SK-N-SH (cell line): Measurements from ENCODE around the gene ATP8B1. TPM values are rescaled to one million over a fixed set of nuclear protein-coding genes. Genes with fewer than 3 reads are reported as not detected.

Experiments
- CTCF ChIA-PET: fragments of 300-600, 350-600 bp; formaldehyde crosslinking; extraction: SDS; loops from one replicate; lab custom pipeline; 2021; lab: Yijun Ruan, JAX
- POLR2A ChIA-PET: fragments of 350-600 bp; sonication (Branson Sonifier 250); formaldehyde crosslinking; extraction: SDS; loops from one replicate; lab custom pipeline; 2020; ENCODE audit warnings: antibody characterized with exemption, inconsistent platforms; lab: Yijun Ruan, JAX
- DNase-seq: peaks from one replicate; pipeline ENCODE4 v3.0.0; 2012
- H2AFZ ChIP-seq: fragments of 200-600 bp; sonication (generic); 2 replicates; pipeline ENCODE4 v1.8.1; 2016; ENCODE audit warnings: antibody characterized with exemption, mild to moderate bottlenecking, low read depth
- H3F3A ChIP-seq: fragments of 200-600 bp; sonication (generic); replicated peaks from 2 replicates; pipeline ENCODE3; 2016; ENCODE audit warnings: antibody characterized with exemption, mild to moderate bottlenecking; ENCODE audit not compliant: insufficient read depth
- H3K27ac ChIP-seq, 2 experiments: fragments of 200-500 bp in 1 of 2; fragments of 200-600 bp in 1 of 2; sonication (Bioruptor generic) in 1 of 2; sonication (generic), shearing (Covaris generic) in 1 of 2; 2 replicates each; pipeline versions ENCODE4 v1.5.1 to v1.6.1; 2014 to 2016; ENCODE audit warnings: low read depth in 2 of 2, inconsistent platforms in 1 of 2, low read length in 1 of 2, mild to moderate bottlenecking in 1 of 2, mixed read lengths in 1 of 2
- H3K27me3 ChIP-seq: fragments of 200-600 bp; sonication (generic), shearing (Covaris generic); 2 replicates; pipeline ENCODE4 v1.6.1; 2016; ENCODE audit warnings: mixed run types; ENCODE audit not compliant: insufficient read depth
- H3K36me3 ChIP-seq, 2 experiments: fragments of 200-500 bp in 1 of 2; fragments of 200-600 bp in 1 of 2; sonication (Bioruptor generic) in 1 of 2; sonication (generic) in 1 of 2; replicated peaks in 1 of 2; 2 replicates each; pipeline versions ENCODE3 to v1.5.1; 2014 to 2016; ENCODE audit warnings: low read length in 1 of 2, mild to moderate bottlenecking in 1 of 2; ENCODE audit not compliant: insufficient read depth in 2 of 2, control insufficient read depth in 1 of 2
- H3K4me1 ChIP-seq, 2 experiments: fragments of 200-500 bp in 1 of 2; fragments of 200-600 bp in 1 of 2; sonication (Bioruptor generic) in 1 of 2; sonication (generic), shearing (Covaris generic) in 1 of 2; 2 replicates each; pipeline versions ENCODE4 v1.5.1 to v1.6.1; 2014 to 2016; ENCODE audit warnings: low read depth in 1 of 2, low read length in 1 of 2, mixed run types in 1 of 2; ENCODE audit not compliant: insufficient read depth in 2 of 2, control insufficient read depth in 1 of 2
- H3K4me2 ChIP-seq: fragments of 200-600 bp; sonication (generic), shearing (Covaris generic); 2 replicates; pipeline ENCODE4 v1.6.1; 2017; ENCODE audit warnings: mixed run types
- H3K4me3 ChIP-seq, 2 experiments: fragments of 200-500 bp in 1 of 2; fragments of 200-600 bp in 1 of 2; sonication (Bioruptor generic) in 1 of 2; sonication (generic), shearing (Covaris generic) in 1 of 2; 2 replicates each; pipeline versions ENCODE4 v1.5.1 to v1.8.1; 2014 to 2016; ENCODE audit warnings: low read depth in 2 of 2, inconsistent platforms in 1 of 2, low read length in 1 of 2, mild to moderate bottlenecking in 1 of 2, mixed read lengths in 1 of 2, moderate library complexity in 1 of 2
- H3K79me2 ChIP-seq: fragments of 200-600 bp; sonication (generic); 2 replicates; pipeline ENCODE4 v1.8.1; 2017; ENCODE audit warnings: mild to moderate bottlenecking; ENCODE audit not compliant: insufficient read depth
- H3K9ac ChIP-seq: fragments of 200-600 bp; sonication (generic); 2 replicates; pipeline ENCODE4 v1.6.1; 2017; ENCODE audit warnings: mixed run types
- H3K9me2 ChIP-seq: fragments of 200-600 bp; sonication (generic); 2 replicates; pipeline ENCODE4 v1.6.1; 2017; ENCODE audit warnings: mixed run types
- H3K9me3 ChIP-seq: fragments of 200-600 bp; sonication (generic); 2 replicates; pipeline ENCODE4 v1.6.1; 2017; ENCODE audit warnings: mixed run types, mild to moderate bottlenecking, moderate library complexity
- H4K20me1 ChIP-seq: fragments of 200-600 bp; sonication (generic); 2 replicates; pipeline ENCODE4 v1.6.1; 2017; ENCODE audit warnings: mild to moderate bottlenecking, mixed run types; ENCODE audit not compliant: insufficient read depth
- CHD2 ChIP-seq: fragments of 150-350 bp; IDR thresholded peaks from 2 replicates; pipeline ENCODE4 v1.6.1; 2018; ENCODE audit warnings: low read length; ENCODE audit not compliant: partially characterized antibody
- FOXM1 ChIP-seq: IDR thresholded peaks from 2 replicates; pipeline ENCODE4 v1.4.0; 2012; ENCODE audit warnings: low read depth, mild to moderate bottlenecking
- GABPA ChIP-seq: IDR thresholded peaks from 2 replicates; pipeline ENCODE4 v1.4.0; 2012; ENCODE audit warnings: low read depth, mild to moderate bottlenecking
- GATA2 ChIP-seq: sonication (generic); formaldehyde crosslinking; IDR thresholded peaks from 2 replicates; pipeline ENCODE4 v1.5.0; 2020; ENCODE audit warnings: mild to moderate bottlenecking, missing genetic modification reagents
- IRF3 ChIP-seq: fragments of 150-350 bp; IDR thresholded peaks from 2 replicates; pipeline ENCODE4 v1.6.1; 2016; ENCODE audit warnings: mild to moderate bottlenecking, low read depth, low read length
- JUND ChIP-seq: IDR thresholded peaks from 2 replicates; pipeline ENCODE4 v1.4.0; 2012
- MAX ChIP-seq: IDR thresholded peaks from 2 replicates; pipeline ENCODE4 v1.4.0; 2012; ENCODE audit warnings: low read depth
- MEF2A ChIP-seq: IDR thresholded peaks from 2 replicates; pipeline ENCODE4 v1.4.0; 2012; ENCODE audit warnings: low read depth, borderline replicate concordance
- NRF1 ChIP-seq: IDR thresholded peaks from 2 replicates; pipeline ENCODE4 v1.6.1; 2012; ENCODE audit warnings: low read depth, mild to moderate bottlenecking, low read length
- POLR2AphosphoS5 ChIP-seq: IDR thresholded peaks from 2 replicates; pipeline ENCODE4 v1.6.1; 2012; ENCODE audit warnings: low read depth, low read length
- RAD21 ChIP-seq: IDR thresholded peaks from 2 replicates; pipeline ENCODE4 v1.6.1; 2012; ENCODE audit warnings: mild to moderate bottlenecking, low read length
- RCOR1 ChIP-seq: fragments of 150-350 bp; IDR thresholded peaks from 2 replicates; pipeline ENCODE4 v1.6.1; 2017; ENCODE audit warnings: antibody characterized with exemption, low read length
- USF2 ChIP-seq: fragments of 150-350 bp; IDR thresholded peaks from 2 replicates; pipeline ENCODE4 v1.6.1; 2017; ENCODE audit warnings: antibody characterized with exemption, low read length, low read depth, borderline replicate concordance
- YY1 ChIP-seq: IDR thresholded peaks from 2 replicates; pipeline ENCODE4 v1.4.0; 2012; ENCODE audit warnings: low read depth, mild to moderate bottlenecking
- ZBTB33 ChIP-seq: IDR thresholded peaks from 2 replicates; pipeline ENCODE4 v1.4.0; 2012; ENCODE audit warnings: low read depth, borderline replicate concordance
- WGBS: methylation state at CpG from one replicate; pipeline ENCODE4 v1.1.6; 2017; ENCODE audit warnings: low lambda C conversion rate; 5-methylcytosine and 5-hydroxymethylcytosine counted together
- polyA plus RNA-seq, 3 experiments: library from polyadenylated mRNA; depleted of rRNA; stranded (reverse); fragments of >200 nt; gene quantifications; 2 replicates each; pipeline ENCODE4 v1.2.3, GENCODE V29; 2012
- TF ChIP-seq, protein P1 (sequence below): fragments of 200-600 bp; sonication (generic); IDR thresholded peaks from 2 replicates; pipeline ENCODE4 v1.6.1; 2017; ENCODE audit warnings: antibody characterized with exemption, mild to moderate bottlenecking, moderate library complexity
- TF ChIP-seq, protein P2 (sequence below): IDR thresholded peaks from 2 replicates; pipeline ENCODE4 v1.6.1; 2012; ENCODE audit warnings: mild to moderate bottlenecking, low read depth, low read length, moderate library complexity

The ATP8B1 gene
- polyA plus RNA-seq, 1 of the 3 experiments (the other 2 are of a cell fraction): 43.8 TPM

DNA sequence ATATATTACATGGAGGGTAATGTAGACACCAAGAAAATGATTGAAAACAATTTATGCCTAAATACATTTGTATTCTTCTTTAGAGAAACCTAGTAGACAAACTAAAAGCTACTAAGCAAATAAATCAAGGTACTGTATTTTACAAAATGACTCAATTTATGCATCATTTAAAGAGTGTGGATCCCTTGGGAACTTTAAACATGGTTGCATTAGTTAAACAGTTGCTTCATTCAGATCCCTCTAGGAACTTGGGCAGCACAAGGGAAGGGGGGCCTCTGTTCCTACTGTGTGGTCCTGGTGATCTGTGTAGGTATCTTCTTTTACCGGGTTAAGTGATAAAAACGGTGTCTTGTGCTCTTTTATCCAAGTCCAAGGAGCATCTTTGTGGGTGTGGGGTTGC, 31.5 kb upstream of the ATP8B1 start:
- Histone ChIP-seq H3K4me3 (no peak overlapping the region), H2AFZ (no peak overlapping the region), H3K9me2 (no peaks in the 10 kb centered on the region), H3K9ac (no peak overlapping the region), H3F3A (peaks cover 2% of the 10 kb centered on the region), H3K4me1 (peaks cover 0 to 17% of the 10 kb centered on the region in 2 experiments; a peak in 1 of 4 replicates), H3K9me3 (no peaks in the 10 kb centered on the region), H3K36me3 (no peaks in the 10 kb centered on the region), H3K27me3 (no peaks in the 10 kb centered on the region), H4K20me1 (no peaks in the 10 kb centered on the region), H3K27ac (no peak overlapping the region), H3K4me2 (no peak overlapping the region), H3K79me2 (no peaks in the 10 kb centered on the region)
- ChIA-PET CTCF (no interaction called here), POLR2A (no interaction called here)
- DNase-seq: no peak
- WGBS: 76% methylated on average over 2 of the region's 2 CpGs
- TF ChIP-seq FOXM1: no peak
- no peak for TF ChIP-seq POLR2AphosphoS5
- TF ChIP-seq YY1: no peak
- no peak for TF ChIP-seq ZBTB33

DNA sequence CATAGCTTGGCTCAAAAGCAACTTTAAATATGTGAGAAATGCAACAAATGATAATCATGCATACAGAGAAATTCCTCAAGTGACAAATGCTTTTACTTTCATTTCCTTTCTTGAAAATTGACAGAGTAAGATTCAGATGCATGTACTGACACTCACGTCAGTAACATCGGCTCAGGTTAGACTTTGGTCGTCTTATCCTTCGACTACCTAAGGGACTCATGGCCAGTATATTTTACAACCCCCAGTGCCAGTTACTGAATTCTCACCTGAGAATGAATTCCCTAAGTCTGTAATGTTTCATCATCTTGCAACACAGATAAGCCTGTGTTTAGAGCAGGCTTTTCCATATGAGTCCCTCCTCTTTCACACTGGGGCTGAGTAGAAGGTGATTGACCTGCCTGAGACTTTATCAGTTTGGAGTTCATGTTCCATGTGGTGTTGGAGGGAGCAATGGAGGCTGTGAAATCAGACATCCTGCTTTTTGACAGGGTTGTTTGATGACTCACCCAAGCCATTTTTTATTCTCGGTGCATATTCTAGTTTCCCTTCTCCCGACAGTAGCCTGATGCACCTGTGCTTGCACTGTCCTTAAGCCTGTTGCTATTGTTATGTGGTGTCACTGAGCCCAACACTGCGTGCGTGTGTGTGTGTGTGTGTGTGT, 30.5 kb upstream of the ATP8B1 start:
- peak overlapping the region; percentile 65 for H2AFZ ChIP-seq
- peak; percentile 35; the same call in 1 of the 2 replicates for TF ChIP-seq MAX
- no peak for TF ChIP-seq NRF1
- no peak for TF ChIP-seq GABPA
- TF ChIP-seq CHD2: no peak
- TF ChIP-seq RCOR1: no peak
- no peak for TF ChIP-seq MEF2A
- no peak for TF ChIP-seq RAD21
- TF ChIP-seq IRF3: no peak
- TF ChIP-seq, protein P1, sequence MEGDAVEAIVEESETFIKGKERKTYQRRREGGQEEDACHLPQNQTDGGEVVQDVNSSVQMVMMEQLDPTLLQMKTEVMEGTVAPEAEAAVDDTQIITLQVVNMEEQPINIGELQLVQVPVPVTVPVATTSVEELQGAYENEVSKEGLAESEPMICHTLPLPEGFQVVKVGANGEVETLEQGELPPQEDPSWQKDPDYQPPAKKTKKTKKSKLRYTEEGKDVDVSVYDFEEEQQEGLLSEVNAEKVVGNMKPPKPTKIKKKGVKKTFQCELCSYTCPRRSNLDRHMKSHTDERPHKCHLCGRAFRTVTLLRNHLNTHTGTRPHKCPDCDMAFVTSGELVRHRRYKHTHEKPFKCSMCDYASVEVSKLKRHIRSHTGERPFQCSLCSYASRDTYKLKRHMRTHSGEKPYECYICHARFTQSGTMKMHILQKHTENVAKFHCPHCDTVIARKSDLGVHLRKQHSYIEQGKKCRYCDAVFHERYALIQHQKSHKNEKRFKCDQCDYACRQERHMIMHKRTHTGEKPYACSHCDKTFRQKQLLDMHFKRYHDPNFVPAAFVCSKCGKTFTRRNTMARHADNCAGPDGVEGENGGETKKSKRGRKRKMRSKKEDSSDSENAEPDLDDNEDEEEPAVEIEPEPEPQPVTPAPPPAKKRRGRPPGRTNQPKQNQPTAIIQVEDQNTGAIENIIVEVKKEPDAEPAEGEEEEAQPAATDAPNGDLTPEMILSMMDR: no peak
- TF ChIP-seq, protein P2, sequence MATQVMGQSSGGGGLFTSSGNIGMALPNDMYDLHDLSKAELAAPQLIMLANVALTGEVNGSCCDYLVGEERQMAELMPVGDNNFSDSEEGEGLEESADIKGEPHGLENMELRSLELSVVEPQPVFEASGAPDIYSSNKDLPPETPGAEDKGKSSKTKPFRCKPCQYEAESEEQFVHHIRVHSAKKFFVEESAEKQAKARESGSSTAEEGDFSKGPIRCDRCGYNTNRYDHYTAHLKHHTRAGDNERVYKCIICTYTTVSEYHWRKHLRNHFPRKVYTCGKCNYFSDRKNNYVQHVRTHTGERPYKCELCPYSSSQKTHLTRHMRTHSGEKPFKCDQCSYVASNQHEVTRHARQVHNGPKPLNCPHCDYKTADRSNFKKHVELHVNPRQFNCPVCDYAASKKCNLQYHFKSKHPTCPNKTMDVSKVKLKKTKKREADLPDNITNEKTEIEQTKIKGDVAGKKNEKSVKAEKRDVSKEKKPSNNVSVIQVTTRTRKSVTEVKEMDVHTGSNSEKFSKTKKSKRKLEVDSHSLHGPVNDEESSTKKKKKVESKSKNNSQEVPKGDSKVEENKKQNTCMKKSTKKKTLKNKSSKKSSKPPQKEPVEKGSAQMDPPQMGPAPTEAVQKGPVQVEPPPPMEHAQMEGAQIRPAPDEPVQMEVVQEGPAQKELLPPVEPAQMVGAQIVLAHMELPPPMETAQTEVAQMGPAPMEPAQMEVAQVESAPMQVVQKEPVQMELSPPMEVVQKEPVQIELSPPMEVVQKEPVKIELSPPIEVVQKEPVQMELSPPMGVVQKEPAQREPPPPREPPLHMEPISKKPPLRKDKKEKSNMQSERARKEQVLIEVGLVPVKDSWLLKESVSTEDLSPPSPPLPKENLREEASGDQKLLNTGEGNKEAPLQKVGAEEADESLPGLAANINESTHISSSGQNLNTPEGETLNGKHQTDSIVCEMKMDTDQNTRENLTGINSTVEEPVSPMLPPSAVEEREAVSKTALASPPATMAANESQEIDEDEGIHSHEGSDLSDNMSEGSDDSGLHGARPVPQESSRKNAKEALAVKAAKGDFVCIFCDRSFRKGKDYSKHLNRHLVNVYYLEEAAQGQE: no peak
- TF ChIP-seq GATA2: no peak
- TF ChIP-seq USF2: no peak
- 0 out of 2 replicates have a peak, but pooled peaks have one; percentile 50 for TF ChIP-seq YY1
- TF ChIP-seq JUND: 0 out of 2 replicates have a peak, but pooled peaks have one; percentile 4

More for the DNA sequence above, 30.5 kb upstream of the ATP8B1 start:
- no peak for DNase-seq
- Histone ChIP-seq H3K9ac (peak overlapping the region; percentile 17; the same call in 1 of the 2 replicates), H3K36me3 (no peaks in the 10 kb centered on the region), H3F3A (no peaks in the 10 kb centered on the region), H3K4me3 (peak overlapping the region in 1 of 2 experiments; percentile 2; a peak in 1 of 4 replicates), H4K20me1 (no peaks in the 10 kb centered on the region), H3K27me3 (no peaks in the 10 kb centered on the region), H3K4me2 (peak overlapping the region; percentile 58), H3K27ac (peak overlapping the region in 1 of 2 experiments; percentile 29; a peak in 2 of 4 replicates), H3K9me2 (no peaks in the 10 kb centered on the region), H3K4me1 (peaks cover 0 to 7% of the 10 kb centered on the region in 2 experiments; a peak in 1 of 4 replicates), H3K79me2 (no peaks in the 10 kb centered on the region), H3K9me3 (no peaks in the 10 kb centered on the region)
- whole genome bisulfite sequencing: 75% methylated on average over 8 of the region's 8 CpGs
- ChIA-PET CTCF (no interaction called here), POLR2A (no interaction called here)
